Measurements from ENCODE around the gene TMEM237.

The TMEM237 gene

GRCh38 chr2:201608021-201608420, 35.3 kb downstream of the TMEM237 start:
- DNase-seq (ENCODE audit: low spot score) = no peak
- Histone ChIP-seq H3K9ac (ENCODE audit: low read depth, low read length, poor library complexity) (no peak overlapping the region), H2BK15ac (ENCODE audit: low read length) (no peak overlapping the region), H3K36me3 (replicated peaks in 1 of 2; ENCODE audit: control insufficient read depth in 2 of 2, insufficient read depth in 2 of 2, low read length in 2 of 2) (no peaks in the 10 kb centered on the region), H4K91ac (ENCODE audit: low read depth, low read length, poor library complexity) (no peak overlapping the region), H3K79me1 (ENCODE audit: low read depth, low read length) (no peaks in the 10 kb centered on the region), H3K9me3 (replicated peaks in 1 of 2; ENCODE audit: control insufficient read depth in 2 of 2, insufficient read depth in 1 of 2, low read depth in 1 of 2, low read length in 2 of 2) (no peaks in the 10 kb centered on the region), H3K14ac (ENCODE audit: low read length) (no peak overlapping the region), H4K8ac (ENCODE audit: low read depth, low read length) (no peak overlapping the region), H3K4me3 (ENCODE audit: low read length in 2 of 2) (no peak overlapping the region), H2BK12ac (ENCODE audit: low read length) (no peak overlapping the region), H2AFZ (ENCODE audit: low read length) (no peak overlapping the region), H3K4me2 (ENCODE audit: insufficient read depth, low read length, poor library complexity, severe bottlenecking) (no peak overlapping the region), H3K27me3 (ENCODE audit: control insufficient read depth in 3 of 3, insufficient read depth in 3 of 3, low read depth in 1 of 3, low read length in 3 of 3) (peaks cover 0 to 7% (median 0%) of the 10 kb centered on the region in 3 experiments), H3K23ac (ENCODE audit: low read depth, low read length, poor library complexity) (no peak overlapping the region), H3K4me1 (ENCODE audit: control insufficient read depth in 2 of 2, insufficient read depth in 1 of 2, low read depth in 1 of 2, low read length in 2 of 2) (no peaks in the 10 kb centered on the region), H3K18ac (ENCODE audit: low read length) (no peak overlapping the region), H2BK120ac (ENCODE audit: low read depth, low read length) (no peak overlapping the region), H3K4ac (ENCODE audit: low read length) (no peak overlapping the region), H3K27ac (replicated peaks; ENCODE audit: low read length) (no peak overlapping the region), H2BK5ac (ENCODE audit: low read length) (no peak overlapping the region), H2AK5ac (ENCODE audit: low read depth, low read length) (no peak overlapping the region)
- no CpG with 5 or more reads among the region's 1 CpG for WGBS, 2 donors (ENCODE audit: extremely low coverage in 2 of 2, insufficient read length in 2 of 2, insufficient replicate concordance in 1 of 2)

GRCh38 chr2:201607568-201607967, 35.7 kb downstream of the TMEM237 start:
- Histone ChIP-seq H2BK12ac (ENCODE audit: low read length) (no peak overlapping the region), H3K9ac (ENCODE audit: low read depth, low read length, poor library complexity) (no peak overlapping the region), H3K9me3 (replicated peaks in 1 of 2; ENCODE audit: control insufficient read depth in 2 of 2, insufficient read depth in 1 of 2, low read depth in 1 of 2, low read length in 2 of 2) (no peaks in the 10 kb centered on the region), H3K18ac (ENCODE audit: low read length) (no peak overlapping the region), H2BK120ac (ENCODE audit: low read depth, low read length) (no peak overlapping the region), H4K8ac (ENCODE audit: low read depth, low read length) (no peak overlapping the region), H3K4me3 (ENCODE audit: low read length in 2 of 2) (no peak overlapping the region), H4K91ac (ENCODE audit: low read depth, low read length, poor library complexity) (no peak overlapping the region), H3K4me1 (ENCODE audit: control insufficient read depth in 2 of 2, insufficient read depth in 1 of 2, low read depth in 1 of 2, low read length in 2 of 2) (no peaks in the 10 kb centered on the region), H3K36me3 (replicated peaks in 1 of 2; ENCODE audit: control insufficient read depth in 2 of 2, insufficient read depth in 2 of 2, low read length in 2 of 2) (no peaks in the 10 kb centered on the region), H3K23ac (ENCODE audit: low read depth, low read length, poor library complexity) (no peak overlapping the region), H3K14ac (ENCODE audit: low read length) (no peak overlapping the region), H3K4me2 (ENCODE audit: insufficient read depth, low read length, poor library complexity, severe bottlenecking) (no peak overlapping the region), H2AK5ac (ENCODE audit: low read depth, low read length) (no peak overlapping the region), H3K79me1 (ENCODE audit: low read depth, low read length) (no peaks in the 10 kb centered on the region), H2AFZ (ENCODE audit: low read length) (no peak overlapping the region), H2BK5ac (ENCODE audit: low read length) (no peak overlapping the region), H3K27ac (replicated peaks; ENCODE audit: low read length) (no peak overlapping the region), H3K4ac (ENCODE audit: low read length) (no peak overlapping the region), H3K27me3 (ENCODE audit: control insufficient read depth in 3 of 3, insufficient read depth in 3 of 3, low read depth in 1 of 3, low read length in 3 of 3) (peaks cover 0 to 7% (median 0%) of the 10 kb centered on the region in 3 experiments), H2BK15ac (ENCODE audit: low read length) (no peak overlapping the region)
- no peak for DNase-seq (ENCODE audit: low spot score)
- no CpG with 5 or more reads among the region's 2 CpGs for WGBS, 2 donors (ENCODE audit: extremely low coverage in 2 of 2, insufficient read length in 2 of 2, insufficient replicate concordance in 1 of 2)

- no peak overlapping the region for H3K9ac ChIP-seq (ENCODE audit: low read depth, low read length, poor library complexity)
- H3K79me1 ChIP-seq (ENCODE audit: low read depth, low read length) = no peaks in the 10 kb centered on the region
- H3K4me2 ChIP-seq (ENCODE audit: insufficient read depth, low read length, poor library complexity, severe bottlenecking) = no peak overlapping the region
- H2AK5ac ChIP-seq (ENCODE audit: low read depth, low read length) = no peak overlapping the region
- no peak for DNase-seq (ENCODE audit: low spot score)
- H3K14ac ChIP-seq (ENCODE audit: low read length) = no peak overlapping the region
- no peak overlapping the region for H3K23ac ChIP-seq (ENCODE audit: low read depth, low read length, poor library complexity)
- H2BK15ac ChIP-seq (ENCODE audit: low read length) = no peak overlapping the region
- H3K27ac ChIP-seq (replicated peaks; ENCODE audit: low read length) = no peak overlapping the region
- H3K9me3 ChIP-seq (replicated peaks in 1 of 2; ENCODE audit: control insufficient read depth in 2 of 2, insufficient read depth in 1 of 2, low read depth in 1 of 2, low read length in 2 of 2) = peaks cover 0 to 5% of the 10 kb centered on the region in 2 donors
- no peak overlapping the region for H2BK5ac ChIP-seq (ENCODE audit: low read length)
- H2BK12ac ChIP-seq (ENCODE audit: low read length) = no peak overlapping the region
- no CpG with 5 or more reads among the region's 3 CpGs for WGBS, 2 donors (ENCODE audit: extremely low coverage in 2 of 2, insufficient read length in 2 of 2, insufficient replicate concordance in 1 of 2)
- no peaks in the 10 kb centered on the region for H3K36me3 ChIP-seq (replicated peaks in 1 of 2; ENCODE audit: control insufficient read depth in 2 of 2, insufficient read depth in 2 of 2, low read length in 2 of 2)
- peaks cover 0 to 7% (median 0%) of the 10 kb centered on the region in 3 experiments for H3K27me3 ChIP-seq (ENCODE audit: control insufficient read depth in 3 of 3, insufficient read depth in 3 of 3, low read depth in 1 of 3, low read length in 3 of 3)
- no peak overlapping the region for H3K4ac ChIP-seq (ENCODE audit: low read length)
- H4K91ac ChIP-seq (ENCODE audit: low read depth, low read length, poor library complexity) = no peak overlapping the region
- no peak overlapping the region for H4K8ac ChIP-seq (ENCODE audit: low read depth, low read length)
- H3K4me1 ChIP-seq (ENCODE audit: control insufficient read depth in 2 of 2, insufficient read depth in 1 of 2, low read depth in 1 of 2, low read length in 2 of 2) = no peaks in the 10 kb centered on the region
- no peak overlapping the region for H3K4me3 ChIP-seq (ENCODE audit: low read length in 2 of 2)
- no peak overlapping the region for H2BK120ac ChIP-seq (ENCODE audit: low read depth, low read length)
- H3K18ac ChIP-seq (ENCODE audit: low read length) = no peak overlapping the region
- H2AFZ ChIP-seq (ENCODE audit: low read length) = no peak overlapping the region
Measured at GRCh38 chr2:201600906-201601305, 42.4 kb downstream of the TMEM237 start.

GRCh38 chr2:201597397-201597796, 45.9 kb downstream of the TMEM237 start:
- no peak overlapping the region for H2BK120ac ChIP-seq (ENCODE audit: low read depth, low read length)
- H3K27ac ChIP-seq (replicated peaks; ENCODE audit: low read length) = no peak overlapping the region

More at GRCh38 chr2:201597397-201597796, 45.9 kb downstream of the TMEM237 start:
- Histone ChIP-seq H2BK12ac (ENCODE audit: low read length) (no peak overlapping the region), H2AK5ac (ENCODE audit: low read depth, low read length) (no peak overlapping the region), H3K36me3 (replicated peaks in 1 of 2; ENCODE audit: control insufficient read depth in 2 of 2, insufficient read depth in 2 of 2, low read length in 2 of 2) (no peaks in the 10 kb centered on the region), H2AFZ (ENCODE audit: low read length) (peak overlapping the region; percentile 66), H4K8ac (ENCODE audit: low read depth, low read length) (no peak overlapping the region), H3K9me3 (replicated peaks in 1 of 2; ENCODE audit: control insufficient read depth in 2 of 2, insufficient read depth in 1 of 2, low read depth in 1 of 2, low read length in 2 of 2) (peaks cover 0 to 5% of the 10 kb centered on the region in 2 donors), H3K4me3 (ENCODE audit: low read length in 2 of 2) (no peak overlapping the region), H4K91ac (ENCODE audit: low read depth, low read length, poor library complexity) (no peak overlapping the region), H3K23ac (ENCODE audit: low read depth, low read length, poor library complexity) (no peak overlapping the region), H3K27me3 (ENCODE audit: control insufficient read depth in 3 of 3, insufficient read depth in 3 of 3, low read depth in 1 of 3, low read length in 3 of 3) (peaks cover 0 to 3% (median 0%) of the 10 kb centered on the region in 3 experiments), H2BK5ac (ENCODE audit: low read length) (no peak overlapping the region), H3K14ac (ENCODE audit: low read length) (no peak overlapping the region), H3K4ac (ENCODE audit: low read length) (no peak overlapping the region), H3K79me1 (ENCODE audit: low read depth, low read length) (no peaks in the 10 kb centered on the region), H3K4me2 (ENCODE audit: insufficient read depth, low read length, poor library complexity, severe bottlenecking) (no peak overlapping the region), H2BK15ac (ENCODE audit: low read length) (no peak overlapping the region), H3K4me1 (ENCODE audit: control insufficient read depth in 2 of 2, insufficient read depth in 1 of 2, low read depth in 1 of 2, low read length in 2 of 2) (no peaks in the 10 kb centered on the region), H3K9ac (ENCODE audit: low read depth, low read length, poor library complexity) (no peak overlapping the region), H3K18ac (ENCODE audit: low read length) (no peak overlapping the region)
- no peak for DNase-seq (ENCODE audit: low spot score)
- WGBS, 2 donors (ENCODE audit: extremely low coverage in 2 of 2, insufficient read length in 2 of 2, insufficient replicate concordance in 1 of 2) = no CpG with 5 or more reads among the region's 8 CpGs
